Measurements from ENCODE around the gene NR5A2. TPM values are rescaled to one million over a fixed set of nuclear protein-coding genes. Genes with fewer than 3 reads are reported as not detected.
A peak's percentile ranks its signal among the peaks of the same experiment; 100 is the strongest.

NR5A2 gene
- total RNA-seq, 1 experiment from 2014 or later = 4.7 TPM

DNA sequence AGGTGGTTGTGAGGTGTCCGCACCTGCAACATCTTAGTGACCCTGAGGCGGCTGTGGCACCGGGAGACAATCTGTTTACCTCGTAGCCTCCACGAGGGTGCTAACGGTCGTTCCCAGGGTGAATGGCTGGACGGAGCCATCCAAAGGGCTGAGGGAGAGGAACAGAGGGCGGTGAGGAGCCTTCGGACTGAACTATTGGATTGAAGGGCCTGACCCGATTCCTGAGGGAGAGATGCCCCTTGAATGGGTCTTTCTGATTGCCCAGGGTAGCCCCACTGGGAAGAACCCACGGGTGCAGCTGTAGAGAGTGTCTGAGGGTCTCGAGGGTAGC, 2.3 kb downstream of the NR5A2 start:
- no peak overlapping the region for H2AFZ ChIP-seq (ENCODE audit: low read length)
- no peak overlapping the region for H2BK120ac ChIP-seq (ENCODE audit: low read depth, low read length, poor library complexity, severe bottlenecking)
- H3K14ac ChIP-seq (ENCODE audit: insufficient read depth, low read length) = peak overlapping the region; percentile 45; the same call in 1 of the 2 replicates
- H4K91ac ChIP-seq (ENCODE audit: insufficient read length, low read depth, low read length) = no peak overlapping the region
- Mint-ChIP-seq H3K27me3 (ENCODE audit: low read depth) (no peaks in the 10 kb centered on the region; the same call in 1 of the 2 replicates), H3K27ac (peak overlapping the region in 1 of 3 experiments; percentile 62; a peak in 1 of 7 replicates), H3K4me1 (peaks cover 8 to 15% of the 10 kb centered on the region in 2 experiments; a peak in 3 of 4 replicates), H3K9me3 (no peaks in the 10 kb centered on the region; a peak in 1 of 5 replicates), H3K36me3 (ENCODE audit: insufficient read depth in 1 of 3, low read depth in 3 of 3) (no peaks in the 10 kb centered on the region), H3K4me3 (peak overlapping the region; percentile 72 to 84)
- no peak overlapping the region for H3T11ph ChIP-seq (ENCODE audit: low read length)
- no peak overlapping the region for H4K5ac ChIP-seq (ENCODE audit: insufficient read length, low read depth, low read length)
- no peak overlapping the region for H2AK5ac ChIP-seq (ENCODE audit: insufficient read length, low read length)
- H3K9ac ChIP-seq (ENCODE audit: extremely low read depth, insufficient read length, low read length) = no peak overlapping the region
- H2BK5ac ChIP-seq (ENCODE audit: insufficient read length, low read length) = no peak overlapping the region
- H4K20me1 ChIP-seq (ENCODE audit: control insufficient read depth, insufficient read depth, insufficient read length) = no peaks in the 10 kb centered on the region
- H3K79me2 ChIP-seq (ENCODE audit: insufficient read depth, low read length) = no peaks in the 10 kb centered on the region
- H3K4ac ChIP-seq (ENCODE audit: low read depth, low read length) = no peak overlapping the region
- H2BK15ac ChIP-seq (ENCODE audit: low read depth, low read length) = no peak overlapping the region
- H3K4me2 ChIP-seq (ENCODE audit: insufficient read depth, insufficient read length, low read length) = peak overlapping the region; percentile 97
- H3K79me1 ChIP-seq (ENCODE audit: insufficient read depth, low read depth, low read length, poor library complexity, severe bottlenecking) = no peaks in the 10 kb centered on the region
- no peak overlapping the region for H3K18ac ChIP-seq (ENCODE audit: insufficient read length, low read depth, low read length)
- no peak overlapping the region for H3K23ac ChIP-seq (ENCODE audit: insufficient read length, low read depth, low read length)
- no CpG with 5 or more reads among the region's 13 CpGs for WGBS (ENCODE audit: extremely low coverage, insufficient read length, low lambda C conversion rate)
- no peak overlapping the region for H4K8ac ChIP-seq (replicated peaks; ENCODE audit: insufficient read length, low read depth, low read length)
- no peak overlapping the region for H2BK20ac ChIP-seq (ENCODE audit: low read depth, low read length, poor library complexity, severe bottlenecking)
- DNase-seq = no peak
- H3K27ac ChIP-seq (ENCODE audit: insufficient read length, low read depth, low read length) = no peak overlapping the region
- peaks cover 19% of the 10 kb centered on the region for H3K23me2 ChIP-seq (ENCODE audit: insufficient read length, low read depth, low read length, poor library complexity, severe bottlenecking)
- no peaks in the 10 kb centered on the region for H3K9me3 ChIP-seq (ENCODE audit: control insufficient read depth, low read depth, low read length)
- TF ChIP-seq, protein P1, sequence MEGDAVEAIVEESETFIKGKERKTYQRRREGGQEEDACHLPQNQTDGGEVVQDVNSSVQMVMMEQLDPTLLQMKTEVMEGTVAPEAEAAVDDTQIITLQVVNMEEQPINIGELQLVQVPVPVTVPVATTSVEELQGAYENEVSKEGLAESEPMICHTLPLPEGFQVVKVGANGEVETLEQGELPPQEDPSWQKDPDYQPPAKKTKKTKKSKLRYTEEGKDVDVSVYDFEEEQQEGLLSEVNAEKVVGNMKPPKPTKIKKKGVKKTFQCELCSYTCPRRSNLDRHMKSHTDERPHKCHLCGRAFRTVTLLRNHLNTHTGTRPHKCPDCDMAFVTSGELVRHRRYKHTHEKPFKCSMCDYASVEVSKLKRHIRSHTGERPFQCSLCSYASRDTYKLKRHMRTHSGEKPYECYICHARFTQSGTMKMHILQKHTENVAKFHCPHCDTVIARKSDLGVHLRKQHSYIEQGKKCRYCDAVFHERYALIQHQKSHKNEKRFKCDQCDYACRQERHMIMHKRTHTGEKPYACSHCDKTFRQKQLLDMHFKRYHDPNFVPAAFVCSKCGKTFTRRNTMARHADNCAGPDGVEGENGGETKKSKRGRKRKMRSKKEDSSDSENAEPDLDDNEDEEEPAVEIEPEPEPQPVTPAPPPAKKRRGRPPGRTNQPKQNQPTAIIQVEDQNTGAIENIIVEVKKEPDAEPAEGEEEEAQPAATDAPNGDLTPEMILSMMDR (conservative IDR thresholded peaks at IDR 0.05) = no peak
- H3K4me1 ChIP-seq (ENCODE audit: insufficient read depth, low read length) = peaks cover 2% of the 10 kb centered on the region; the same call in 1 of the 2 replicates
- H3K56ac ChIP-seq (ENCODE audit: insufficient read length, low read depth, low read length) = no peak overlapping the region
- H3K27me3 ChIP-seq (ENCODE audit: insufficient read depth, low read length) = peaks cover 9% of the 10 kb centered on the region; the same call in 1 of the 2 replicates
- H2BK12ac ChIP-seq (ENCODE audit: insufficient read length, low read depth, low read length) = no peak overlapping the region

Data from H9 (cell line).